ENCODE measurements around the gene SPRED2. TPM values are rescaled to one million over a fixed set of nuclear protein-coding genes. Genes with fewer than 3 reads are reported as not detected.

Gene SPRED2
- total RNA-seq, 1 donor = 5.4 TPM

- no peak for DNase-seq (ENCODE audit: low read depth in 2 of 3, low spot score in 2 of 3)
Measured at GRCh38 chr2:65369980-65370379, 62.4 kb downstream of the SPRED2 start.

GRCh38 chr2:65369574-65369973 is 62.8 kb downstream of the SPRED2 start:
- DNase-seq (ENCODE audit: low read depth in 2 of 3, low spot score in 2 of 3) = no peak

DNA sequence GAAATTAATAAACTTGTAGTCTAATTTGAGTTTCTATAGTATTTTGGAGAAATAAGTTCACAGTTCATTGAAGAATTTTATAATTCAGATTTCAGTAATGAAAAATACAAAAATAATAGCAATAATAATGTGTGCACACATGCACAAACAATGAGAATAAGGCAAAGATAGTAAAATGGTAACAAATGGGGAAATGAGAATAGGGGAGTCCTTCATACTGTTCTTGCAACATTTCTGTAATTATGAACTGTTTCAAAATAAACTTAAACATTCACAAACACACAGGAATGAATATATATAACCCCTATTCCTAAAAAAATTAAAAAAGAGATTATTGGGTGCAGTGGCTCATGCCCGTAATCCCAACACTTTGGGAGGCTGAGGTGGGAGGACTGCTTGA is 63.9 kb downstream of the SPRED2 start:
- DNase-seq (ENCODE audit: low read depth in 2 of 3, low spot score in 2 of 3) = no peak

- DNase-seq (ENCODE audit: low read depth in 2 of 3, low spot score in 2 of 3) = no peak
Measured at GRCh38 chr2:65367524-65367923, 64.9 kb downstream of the SPRED2 start.

- peak in 2 of 3 donors; percentile 67 to 78 for DNase-seq (ENCODE audit: low read depth in 2 of 3, low spot score in 2 of 3)
Measured at GRCh38 chr2:65366595-65367125, 65.7 kb downstream of the SPRED2 start.

DNA sequence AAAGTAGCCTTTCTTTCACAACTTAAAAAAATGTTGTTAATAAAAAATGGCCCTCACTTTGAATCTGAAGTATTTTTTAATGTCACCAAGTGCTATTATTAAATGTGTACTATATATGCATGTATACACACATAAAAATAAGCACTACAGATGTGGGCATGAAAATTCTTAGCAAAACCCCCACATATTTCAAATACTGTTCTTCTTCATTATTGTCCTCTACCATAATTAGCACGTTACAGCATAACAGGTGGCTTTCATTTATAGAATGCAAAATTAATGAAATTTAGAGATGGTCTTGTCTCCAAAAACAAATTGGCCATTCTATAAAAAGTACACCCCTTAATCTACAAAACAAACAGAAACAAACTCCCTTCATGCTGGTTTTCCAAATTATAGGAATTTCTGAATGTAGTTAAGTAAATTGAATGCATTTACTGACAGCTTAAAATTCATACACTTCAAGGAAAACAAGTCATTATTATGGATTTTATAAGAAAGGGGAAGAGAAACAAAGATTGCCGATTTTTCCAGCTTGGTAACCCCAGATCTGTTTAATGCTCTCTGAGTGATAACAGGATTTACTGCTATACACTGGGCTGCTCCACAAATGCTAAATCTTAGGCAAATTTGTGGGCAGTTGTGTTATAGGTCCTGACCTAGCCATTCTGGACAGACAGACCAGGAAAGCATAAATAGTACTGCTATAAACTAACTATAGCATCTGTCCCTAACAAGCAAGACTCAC is 67.2 kb downstream of the SPRED2 start:
- no peak for DNase-seq (ENCODE audit: low read depth in 2 of 3, low spot score in 2 of 3)

DNA sequence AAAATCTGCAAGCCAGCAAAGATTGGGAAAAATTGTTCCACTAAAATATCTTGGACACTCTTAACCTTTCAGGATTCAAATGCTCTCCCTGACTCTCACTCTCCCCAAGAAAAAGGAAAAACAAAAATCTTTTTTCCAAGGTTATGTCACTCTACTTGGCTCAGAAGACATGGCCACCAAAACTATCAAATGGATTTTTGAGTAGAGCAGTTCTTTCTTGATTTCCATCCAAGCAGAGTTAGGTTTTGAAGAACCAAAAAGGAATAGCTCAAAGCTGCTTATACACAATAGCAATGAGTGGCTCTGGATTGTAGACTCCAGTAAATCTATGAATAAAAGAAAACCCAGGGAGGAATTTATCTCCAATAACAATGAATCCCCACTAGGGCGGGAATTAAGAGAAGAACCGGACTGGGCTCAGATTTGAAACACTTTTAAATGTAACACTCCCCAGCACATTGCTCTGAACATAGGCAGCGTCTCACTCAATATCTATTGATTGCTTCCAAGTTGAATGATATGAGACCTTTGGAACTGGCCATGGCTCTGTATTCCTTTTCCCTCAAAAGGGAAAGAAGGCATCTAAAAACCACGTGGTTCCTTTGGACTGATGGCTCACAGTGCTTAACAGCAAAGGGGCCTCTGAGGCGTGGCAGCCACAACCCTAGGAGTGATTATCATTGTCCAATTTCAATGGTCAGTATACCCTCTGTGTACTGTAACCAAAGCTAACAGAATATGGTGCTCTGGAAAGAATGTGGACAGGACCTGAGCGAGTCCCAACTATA is 68.3 kb downstream of the SPRED2 start:
- no peak for DNase-seq (ENCODE audit: low read depth in 2 of 3, low spot score in 2 of 3)

DNA sequence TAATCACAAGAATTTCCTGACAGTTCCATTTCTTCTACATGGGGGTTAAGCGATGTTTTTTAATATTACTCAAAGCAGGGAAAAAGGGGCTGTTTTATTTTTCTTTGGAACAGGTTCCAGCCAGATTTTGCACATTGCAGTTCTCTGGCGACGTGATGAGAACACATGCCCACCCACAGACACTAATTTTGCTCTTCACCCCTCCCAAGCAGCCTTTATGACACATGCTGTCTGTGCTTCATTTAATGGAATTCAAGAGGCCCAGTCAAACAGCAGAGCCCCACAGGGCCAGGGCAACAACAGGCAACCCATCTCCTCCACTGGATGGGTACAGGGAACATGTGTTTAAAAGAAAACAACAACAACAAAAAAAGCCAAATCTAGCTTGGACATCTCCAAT is 70.8 kb downstream of the SPRED2 start:
- no peak for DNase-seq (ENCODE audit: low read depth in 2 of 3, low spot score in 2 of 3)

GRCh38 chr2:65360441-65360840 is 72.0 kb downstream of the SPRED2 start:
- no peak for DNase-seq (ENCODE audit: low read depth in 2 of 3, low spot score in 2 of 3)

DNA sequence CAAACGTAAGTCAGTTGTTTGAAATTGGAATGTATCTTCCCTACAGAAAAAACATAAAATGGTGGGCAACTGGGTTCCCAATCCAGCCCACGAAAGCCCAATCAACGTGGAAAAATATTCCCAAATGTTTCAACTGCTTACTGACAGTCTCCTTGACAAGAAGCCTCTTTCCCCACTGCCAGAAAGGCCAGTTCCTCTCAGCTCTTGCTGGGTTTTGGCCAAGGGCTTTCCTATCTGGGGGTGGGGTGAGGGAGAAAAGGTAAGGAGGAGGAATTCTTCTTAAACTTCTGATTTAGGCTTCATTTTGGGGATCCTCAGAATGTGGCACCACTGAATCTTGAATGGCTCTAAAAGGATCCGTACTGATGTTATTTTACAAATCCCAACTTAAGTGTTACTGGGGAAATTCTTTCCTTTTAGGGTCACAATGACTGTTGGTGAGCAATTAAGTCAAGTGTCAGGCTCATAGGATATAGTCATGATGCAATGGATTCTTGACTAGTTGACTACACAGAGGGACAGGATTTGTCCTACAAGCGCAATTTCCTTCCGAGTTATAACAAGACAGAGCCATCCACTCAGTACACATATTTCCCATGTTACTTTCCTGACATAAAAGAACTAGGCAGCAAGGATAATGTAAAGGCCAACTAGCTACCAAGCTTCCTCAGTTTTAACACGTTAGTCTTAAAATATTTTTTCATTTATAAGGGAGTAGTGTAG is 73.6 kb downstream of the SPRED2 start:
- no peak for DNase-seq (ENCODE audit: low read depth in 2 of 3, low spot score in 2 of 3)

GRCh38 chr2:65357959-65358294 is 74.5 kb downstream of the SPRED2 start:
- no peak for DNase-seq (ENCODE audit: low read depth in 2 of 3, low spot score in 2 of 3)

GRCh38 chr2:65357095-65357958 is 75.1 kb downstream of the SPRED2 start:
- no peak for DNase-seq (ENCODE audit: low read depth in 2 of 3, low spot score in 2 of 3)

DNA sequence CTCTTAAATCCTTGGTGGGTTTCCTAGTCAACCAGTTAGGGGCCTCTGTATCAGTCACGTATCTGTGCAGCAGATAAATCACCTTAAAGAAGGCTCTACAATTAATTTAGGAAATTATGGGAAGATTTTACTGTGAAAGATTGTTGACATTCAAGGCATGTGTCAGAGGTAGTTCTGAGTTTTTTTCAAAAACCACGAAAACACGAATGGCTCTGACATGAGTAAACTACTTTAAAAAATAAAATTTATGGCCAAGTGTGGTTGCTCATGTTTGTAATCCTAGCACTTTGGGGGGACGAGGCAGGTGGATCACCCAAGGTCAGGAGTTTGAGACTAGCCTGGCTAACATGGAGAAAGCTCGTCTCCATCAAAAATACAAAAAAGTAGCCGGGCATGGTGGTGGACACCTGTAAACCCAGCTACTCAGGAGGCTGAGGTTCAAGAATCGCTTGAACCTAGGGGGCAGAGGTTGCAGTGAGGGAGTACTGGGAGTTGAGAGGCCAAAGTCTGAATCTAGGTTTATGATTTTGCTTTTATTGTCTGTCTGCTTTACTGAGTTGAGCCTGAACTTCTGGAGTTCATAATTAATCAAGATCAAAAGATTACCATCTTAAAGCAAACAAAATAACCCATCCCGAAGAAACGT is 77.1 kb downstream of the SPRED2 start:
- DNase-seq (ENCODE audit: low read depth in 2 of 3, low spot score in 2 of 3) = no peak

DNA sequence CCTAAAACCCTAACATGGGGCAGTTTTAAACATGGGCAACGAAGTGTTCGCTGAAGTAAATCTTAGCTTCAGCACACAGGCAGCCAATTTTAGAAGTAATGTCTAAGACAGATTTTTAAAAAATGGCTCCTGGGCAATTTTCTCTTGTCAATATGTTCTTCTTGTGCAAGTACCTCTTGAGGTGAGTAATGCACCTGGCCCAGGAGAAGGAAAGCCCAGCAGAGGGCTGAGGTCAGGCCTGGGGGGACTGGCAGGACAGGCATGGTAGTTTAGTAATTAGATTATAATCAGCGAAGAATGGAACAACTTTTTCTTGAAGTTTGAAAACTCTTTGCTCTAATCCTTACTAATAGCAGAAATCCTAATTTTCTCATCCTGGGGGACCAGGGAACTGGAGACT is 77.6 kb downstream of the SPRED2 start:
- no peak for DNase-seq (ENCODE audit: low read depth in 2 of 3, low spot score in 2 of 3)

- no peak for DNase-seq (ENCODE audit: low read depth in 2 of 3, low spot score in 2 of 3)
Measured at GRCh38 chr2:65353927-65354326, 78.5 kb downstream of the SPRED2 start.

DNA sequence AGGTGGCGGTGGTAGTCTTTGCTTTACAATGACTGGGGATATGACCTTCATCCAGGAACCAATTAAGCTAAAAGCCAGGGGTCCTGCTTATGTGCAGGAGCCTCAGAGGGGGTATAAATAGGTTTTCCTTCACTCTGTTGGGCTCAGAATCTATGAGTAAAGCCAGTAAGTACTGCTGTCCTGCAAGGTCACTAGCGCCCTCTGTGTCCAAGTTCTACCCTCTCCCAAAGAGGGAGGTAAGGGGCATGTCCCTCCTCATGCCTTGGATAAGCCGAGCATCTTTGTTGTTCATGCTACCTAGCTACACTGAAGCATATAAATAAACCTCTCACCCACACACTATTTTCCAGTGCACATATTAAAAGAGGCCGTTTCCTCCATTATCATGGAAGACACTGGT is 79.4 kb downstream of the SPRED2 start:
- no peak for DNase-seq (ENCODE audit: low read depth in 2 of 3, low spot score in 2 of 3)

GRCh38 chr2:65351948-65352595 is 80.3 kb downstream of the SPRED2 start:
- DNase-seq (ENCODE audit: low read depth in 2 of 3, low spot score in 2 of 3) = no peak

DNA sequence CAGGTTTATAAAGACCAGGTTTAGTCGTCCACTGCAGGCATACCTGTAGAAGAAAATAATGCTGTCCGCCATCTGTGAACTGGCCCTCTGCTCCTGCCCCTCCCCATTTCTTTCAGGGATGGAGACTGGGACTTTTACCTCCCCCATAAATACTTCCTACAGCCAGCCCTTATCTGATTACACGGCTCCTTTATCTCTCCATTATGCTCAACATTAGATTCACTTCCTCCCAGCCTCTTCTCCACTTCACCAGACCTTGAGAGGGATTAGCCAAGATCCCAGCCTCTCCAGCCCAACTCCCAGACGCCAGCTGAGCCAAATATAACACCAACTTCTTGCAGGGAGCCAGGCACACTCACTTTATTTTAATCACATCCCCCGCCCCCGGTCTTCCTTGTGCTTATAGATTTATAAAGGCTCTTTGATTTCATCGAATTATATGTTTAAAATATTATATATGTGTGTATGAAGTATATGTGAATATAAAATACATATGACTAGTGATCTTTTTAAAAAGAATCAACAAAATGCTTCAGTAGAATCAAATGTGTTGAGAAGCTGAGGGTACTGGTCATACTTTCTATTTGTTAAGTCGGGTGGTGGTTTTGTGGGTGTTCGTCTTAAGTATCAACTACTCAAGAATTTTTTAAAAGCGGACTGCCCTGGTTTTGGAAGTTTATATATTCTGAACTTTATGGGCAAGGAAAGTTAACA is 81.0 kb downstream of the SPRED2 start:
- DNase-seq (ENCODE audit: low read depth in 2 of 3, low spot score in 2 of 3) = no peak

GRCh38 chr2:65350651-65351056 is 81.7 kb downstream of the SPRED2 start:
- peak in 1 of 3 donors; percentile 39 for DNase-seq (ENCODE audit: low read depth in 2 of 3, low spot score in 2 of 3)
